Measurements from ENCODE around the gene MANF.

DNA sequence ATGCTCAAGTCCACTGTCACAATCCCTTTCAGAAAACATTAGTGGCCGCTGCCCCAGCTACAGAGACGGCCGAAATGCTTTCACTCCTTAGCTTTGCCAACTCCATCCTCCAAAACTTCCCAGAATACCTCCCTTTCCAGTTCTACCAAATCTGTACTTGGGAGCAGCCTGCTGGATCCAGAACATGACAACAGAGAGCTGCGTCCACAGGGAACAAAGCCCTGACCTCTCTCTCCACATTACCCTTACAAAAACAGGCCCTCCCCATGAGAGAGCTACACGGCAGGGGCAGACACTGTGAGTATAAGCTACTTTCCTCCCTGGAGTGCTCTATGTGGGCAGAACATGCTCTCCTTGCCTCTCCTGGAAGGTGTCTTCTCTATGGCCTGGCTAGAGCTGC lies 12.3 kb downstream of the MANF start:
- TF ChIP-seq, protein P1, sequence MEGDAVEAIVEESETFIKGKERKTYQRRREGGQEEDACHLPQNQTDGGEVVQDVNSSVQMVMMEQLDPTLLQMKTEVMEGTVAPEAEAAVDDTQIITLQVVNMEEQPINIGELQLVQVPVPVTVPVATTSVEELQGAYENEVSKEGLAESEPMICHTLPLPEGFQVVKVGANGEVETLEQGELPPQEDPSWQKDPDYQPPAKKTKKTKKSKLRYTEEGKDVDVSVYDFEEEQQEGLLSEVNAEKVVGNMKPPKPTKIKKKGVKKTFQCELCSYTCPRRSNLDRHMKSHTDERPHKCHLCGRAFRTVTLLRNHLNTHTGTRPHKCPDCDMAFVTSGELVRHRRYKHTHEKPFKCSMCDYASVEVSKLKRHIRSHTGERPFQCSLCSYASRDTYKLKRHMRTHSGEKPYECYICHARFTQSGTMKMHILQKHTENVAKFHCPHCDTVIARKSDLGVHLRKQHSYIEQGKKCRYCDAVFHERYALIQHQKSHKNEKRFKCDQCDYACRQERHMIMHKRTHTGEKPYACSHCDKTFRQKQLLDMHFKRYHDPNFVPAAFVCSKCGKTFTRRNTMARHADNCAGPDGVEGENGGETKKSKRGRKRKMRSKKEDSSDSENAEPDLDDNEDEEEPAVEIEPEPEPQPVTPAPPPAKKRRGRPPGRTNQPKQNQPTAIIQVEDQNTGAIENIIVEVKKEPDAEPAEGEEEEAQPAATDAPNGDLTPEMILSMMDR (IDR thresholded peaks at IDR 0.05) = no peak
- TF ChIP-seq POLR2A (IDR thresholded peaks at IDR 0.05) = no peak

All from adrenal gland (tissue), 5 donors.